HepG2 (cell line): ENCODE data around the gene SRC. TPM values are rescaled to one million over a fixed set of nuclear protein-coding genes. Genes with fewer than 3 reads are reported as not detected.

Source experiments
- FOXK2 ChIP-seq: fragments of 450-650 bp; IDR thresholded peaks from 2 replicates; pipeline ENCODE4 v1.6.1; 2016
- NBN ChIP-seq: fragments of 450-650 bp; conservative IDR thresholded peaks from 2 replicates; pipeline ENCODE4 v1.6.1; 2017
- NCOR1 ChIP-seq: fragments of 200-600 bp; sonication (generic); IDR thresholded peaks from 2 replicates; pipeline ENCODE4 v1.7.0; 2017; ENCODE audit warnings: antibody characterized with exemption, low read length, borderline replicate concordance
- NFKBIZ ChIP-seq: IDR thresholded peaks from 2 replicates; pipeline ENCODE4 v1.6.1; 2018; ENCODE audit warnings: missing genetic modification reagents, missing compliant biosample characterization
- TBX2 ChIP-seq: sonication (generic); formaldehyde crosslinking; IDR thresholded peaks from 2 replicates; pipeline ENCODE4 v1.5.0; 2020; ENCODE audit warnings: missing genetic modification reagents, mild to moderate bottlenecking, borderline replicate concordance
- U2AF2 ChIP-seq: fragments of 200-400 bp; formaldehyde crosslinking; IDR thresholded peaks from 2 replicates; pipeline ENCODE4 v1.6.1; 2017; ENCODE audit warnings: low read depth, mild to moderate bottlenecking, low read length
- ZC3H13 ChIP-seq: sonication (generic); formaldehyde crosslinking; IDR thresholded peaks from 2 replicates; pipeline ENCODE4 v1.8.1; 2023; ENCODE audit warnings: mild to moderate bottlenecking, missing genetic modification reagents, moderate library complexity
- ZHX1 ChIP-seq: sonication (generic); formaldehyde crosslinking; IDR thresholded peaks from 2 replicates; pipeline ENCODE4 v1.8.1; 2022; ENCODE audit warnings: low read depth, mild to moderate bottlenecking, missing genetic modification reagents
- ZKSCAN8 ChIP-seq: IDR thresholded peaks from 2 replicates; pipeline ENCODE4 v1.6.1; 2016; ENCODE audit warnings: borderline replicate concordance, missing genetic modification reagents, missing compliant biosample characterization
- ZNF143 ChIP-seq: sonication (generic); formaldehyde crosslinking; IDR thresholded peaks from 2 replicates; pipeline ENCODE4 v1.4.0; 2020; ENCODE audit warnings: missing genetic modification reagents
- ZNF431 ChIP-seq: sonication (generic); formaldehyde crosslinking; IDR thresholded peaks from 2 replicates; pipeline ENCODE4 v1.9.0; 2022; ENCODE audit warnings: missing genetic modification reagents, low read depth, mild to moderate bottlenecking, borderline replicate concordance
- polyA plus RNA-seq, 8 experiments: library from polyadenylated mRNA; depleted of rRNA in 3 of 8; stranded (reverse) in 7 of 8; unstranded in 1 of 8; fragments of >200 nt; fragmentation: Illumina TruSeq in 4 of 8; extraction: Trizol in 4 of 8; gene quantifications; 2 replicates each; pipeline versions ENCODE4 v1.2.1 to v1.2.3, GENCODE V29; 2011 to 2016; ENCODE audit warnings: low read depth in 4 of 8, missing spikeins in 1 of 8, mixed read lengths in 1 of 8; ENCODE audit not compliant: insufficient read depth in 1 of 8
- total RNA-seq, 5 experiments: library from RNA; depleted of rRNA; stranded (reverse); fragments of >200 nt; fragmentation: Illumina TruSeq; extraction: Trizol; gene quantifications; 2 replicates each; pipeline ENCODE4 v1.2.3, GENCODE V29; 2016; ENCODE audit warnings: low read depth in 1 of 5
- TF ChIP-seq, protein P1 (sequence below): sonication (generic); formaldehyde crosslinking; IDR thresholded peaks from 2 replicates; pipeline ENCODE4 v1.4.0; 2020; ENCODE audit warnings: missing genetic modification reagents, borderline replicate concordance
- TF ChIP-seq, protein P2 (sequence below): sonication (generic); formaldehyde crosslinking; IDR thresholded peaks from 2 replicates; pipeline ENCODE4 v1.5.1; 2020; ENCODE audit warnings: mild to moderate bottlenecking, missing genetic modification reagents, moderate library complexity
- TF ChIP-seq, protein P3 (sequence below): sonication (generic); formaldehyde crosslinking; IDR thresholded peaks from 2 replicates; pipeline ENCODE4 v1.8.1; 2023; ENCODE audit warnings: missing genetic modification reagents, inconsistent platforms, borderline replicate concordance

SRC gene
- total and polyA plus RNA-seq, 2 of the 13 experiments (the other 11 are each of a cell fraction or from before 2014, with no cell fraction given) = 54.7 to 192 TPM

- TF ChIP-seq NCOR1 (no peak), ZHX1 (CRISPR knock-in tag) (no peak), ZKSCAN8 (CRISPR knock-in tag) (no peak), NBN (no peak), U2AF2 (no peak), FOXK2 (no peak), ZC3H13 (CRISPR knock-in tag) (0 out of 2 replicates have a peak, but pooled peaks have one; percentile 43), ZNF143 (no peak), ZNF431 (CRISPR knock-in tag) (no peak), TBX2 (CRISPR knock-in tag) (0 out of 2 replicates have a peak, but pooled peaks have one; percentile 37), NFKBIZ (CRISPR knock-in tag) (no peak)
- TF ChIP-seq, protein P1, sequence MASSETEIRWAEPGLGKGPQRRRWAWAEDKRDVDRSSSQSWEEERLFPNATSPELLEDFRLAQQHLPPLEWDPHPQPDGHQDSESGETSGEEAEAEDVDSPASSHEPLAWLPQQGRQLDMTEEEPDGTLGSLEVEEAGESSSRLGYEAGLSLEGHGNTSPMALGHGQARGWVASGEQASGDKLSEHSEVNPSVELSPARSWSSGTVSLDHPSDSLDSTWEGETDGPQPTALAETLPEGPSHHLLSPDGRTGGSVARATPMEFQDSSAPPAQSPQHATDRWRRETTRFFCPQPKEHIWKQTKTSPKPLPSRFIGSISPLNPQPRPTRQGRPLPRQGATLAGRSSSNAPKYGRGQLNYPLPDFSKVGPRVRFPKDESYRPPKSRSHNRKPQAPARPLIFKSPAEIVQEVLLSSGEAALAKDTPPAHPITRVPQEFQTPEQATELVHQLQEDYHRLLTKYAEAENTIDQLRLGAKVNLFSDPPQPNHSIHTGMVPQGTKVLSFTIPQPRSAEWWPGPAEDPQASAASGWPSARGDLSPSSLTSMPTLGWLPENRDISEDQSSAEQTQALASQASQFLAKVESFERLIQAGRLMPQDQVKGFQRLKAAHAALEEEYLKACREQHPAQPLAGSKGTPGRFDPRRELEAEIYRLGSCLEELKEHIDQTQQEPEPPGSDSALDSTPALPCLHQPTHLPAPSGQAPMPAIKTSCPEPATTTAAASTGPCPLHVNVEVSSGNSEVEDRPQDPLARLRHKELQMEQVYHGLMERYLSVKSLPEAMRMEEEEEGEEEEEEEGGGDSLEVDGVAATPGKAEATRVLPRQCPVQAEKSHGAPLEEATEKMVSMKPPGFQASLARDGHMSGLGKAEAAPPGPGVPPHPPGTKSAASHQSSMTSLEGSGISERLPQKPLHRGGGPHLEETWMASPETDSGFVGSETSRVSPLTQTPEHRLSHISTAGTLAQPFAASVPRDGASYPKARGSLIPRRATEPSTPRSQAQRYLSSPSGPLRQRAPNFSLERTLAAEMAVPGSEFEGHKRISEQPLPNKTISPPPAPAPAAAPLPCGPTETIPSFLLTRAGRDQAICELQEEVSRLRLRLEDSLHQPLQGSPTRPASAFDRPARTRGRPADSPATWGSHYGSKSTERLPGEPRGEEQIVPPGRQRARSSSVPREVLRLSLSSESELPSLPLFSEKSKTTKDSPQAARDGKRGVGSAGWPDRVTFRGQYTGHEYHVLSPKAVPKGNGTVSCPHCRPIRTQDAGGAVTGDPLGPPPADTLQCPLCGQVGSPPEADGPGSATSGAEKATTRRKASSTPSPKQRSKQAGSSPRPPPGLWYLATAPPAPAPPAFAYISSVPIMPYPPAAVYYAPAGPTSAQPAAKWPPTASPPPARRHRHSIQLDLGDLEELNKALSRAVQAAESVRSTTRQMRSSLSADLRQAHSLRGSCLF (CRISPR knock-in tag) = no peak
- TF ChIP-seq, protein P2, sequence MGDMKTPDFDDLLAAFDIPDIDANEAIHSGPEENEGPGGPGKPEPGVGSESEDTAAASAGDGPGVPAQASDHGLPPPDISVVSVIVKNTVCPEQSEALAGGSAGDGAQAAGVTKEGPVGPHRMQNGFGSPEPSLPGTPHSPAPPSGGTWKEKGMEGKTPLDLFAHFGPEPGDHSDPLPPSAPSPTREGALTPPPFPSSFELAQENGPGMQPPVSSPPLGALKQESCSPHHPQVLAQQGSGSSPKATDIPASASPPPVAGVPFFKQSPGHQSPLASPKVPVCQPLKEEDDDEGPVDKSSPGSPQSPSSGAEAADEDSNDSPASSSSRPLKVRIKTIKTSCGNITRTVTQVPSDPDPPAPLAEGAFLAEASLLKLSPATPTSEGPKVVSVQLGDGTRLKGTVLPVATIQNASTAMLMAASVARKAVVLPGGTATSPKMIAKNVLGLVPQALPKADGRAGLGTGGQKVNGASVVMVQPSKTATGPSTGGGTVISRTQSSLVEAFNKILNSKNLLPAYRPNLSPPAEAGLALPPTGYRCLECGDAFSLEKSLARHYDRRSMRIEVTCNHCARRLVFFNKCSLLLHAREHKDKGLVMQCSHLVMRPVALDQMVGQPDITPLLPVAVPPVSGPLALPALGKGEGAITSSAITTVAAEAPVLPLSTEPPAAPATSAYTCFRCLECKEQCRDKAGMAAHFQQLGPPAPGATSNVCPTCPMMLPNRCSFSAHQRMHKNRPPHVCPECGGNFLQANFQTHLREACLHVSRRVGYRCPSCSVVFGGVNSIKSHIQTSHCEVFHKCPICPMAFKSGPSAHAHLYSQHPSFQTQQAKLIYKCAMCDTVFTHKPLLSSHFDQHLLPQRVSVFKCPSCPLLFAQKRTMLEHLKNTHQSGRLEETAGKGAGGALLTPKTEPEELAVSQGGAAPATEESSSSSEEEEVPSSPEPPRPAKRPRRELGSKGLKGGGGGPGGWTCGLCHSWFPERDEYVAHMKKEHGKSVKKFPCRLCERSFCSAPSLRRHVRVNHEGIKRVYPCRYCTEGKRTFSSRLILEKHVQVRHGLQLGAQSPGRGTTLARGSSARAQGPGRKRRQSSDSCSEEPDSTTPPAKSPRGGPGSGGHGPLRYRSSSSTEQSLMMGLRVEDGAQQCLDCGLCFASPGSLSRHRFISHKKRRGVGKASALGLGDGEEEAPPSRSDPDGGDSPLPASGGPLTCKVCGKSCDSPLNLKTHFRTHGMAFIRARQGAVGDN (CRISPR knock-in tag) = peak; percentile 75
- TF ChIP-seq, protein P3, sequence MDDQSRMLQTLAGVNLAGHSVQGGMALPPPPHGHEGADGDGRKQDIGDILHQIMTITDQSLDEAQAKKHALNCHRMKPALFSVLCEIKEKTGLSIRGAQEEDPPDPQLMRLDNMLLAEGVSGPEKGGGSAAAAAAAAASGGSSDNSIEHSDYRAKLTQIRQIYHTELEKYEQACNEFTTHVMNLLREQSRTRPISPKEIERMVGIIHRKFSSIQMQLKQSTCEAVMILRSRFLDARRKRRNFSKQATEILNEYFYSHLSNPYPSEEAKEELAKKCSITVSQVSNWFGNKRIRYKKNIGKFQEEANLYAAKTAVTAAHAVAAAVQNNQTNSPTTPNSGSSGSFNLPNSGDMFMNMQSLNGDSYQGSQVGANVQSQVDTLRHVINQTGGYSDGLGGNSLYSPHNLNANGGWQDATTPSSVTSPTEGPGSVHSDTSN (CRISPR knock-in tag) = no peak
These were observed 10.1 kb upstream of the SRC start (continued) for GRCh38 chr20:37335642-37336368.
